Sigmoid colon (tissue), 4 donors: Measurements from ENCODE around the gene ANO6.

Experiments
- CTCF ChIP-seq, 4 experiments: fragments of 450-650 bp in 3 of 4; fragments of 200-600 bp in 1 of 4; IDR thresholded peaks; one replicate each; pipeline ENCODE4 v1.5.1; 2016 to 2019; ENCODE audit warnings: antibody characterized with exemption in 4 of 4, mild to moderate bottlenecking in 3 of 4, moderate library complexity in 2 of 4
- EP300 ChIP-seq, 4 donors: sonication (generic); formaldehyde crosslinking; IDR thresholded peaks; one replicate each; pipeline ENCODE4 v1.6.1; 2017; ENCODE audit warnings: antibody characterized with exemption in 4 of 4
- POLR2A ChIP-seq, 2 donors: fragments of 450-650 bp; IDR thresholded peaks; one replicate each; pipeline ENCODE4 v1.6.1; 2016; ENCODE audit warnings: antibody characterized with exemption in 2 of 2, mild to moderate bottlenecking in 2 of 2, moderate library complexity in 2 of 2

GRCh38 chr12:45213107-45213506, 2.8 kb upstream of the ANO6 start:
- TF ChIP-seq CTCF (IDR thresholded peaks at IDR 0.05) (no peak), POLR2A (IDR thresholded peaks at IDR 0.05) (no peak), EP300 (IDR thresholded peaks at IDR 0.05) (no peak)
